WTC11 (cell line): Measurements from ENCODE around the gene PPP5C. TPM values are rescaled to one million over a fixed set of nuclear protein-coding genes. Genes with fewer than 3 reads are reported as not detected.

Experiments used
- ATAC-seq: fragments of 200-7000 bp; cut with Tn5 transposase; 2 replicates; pipeline ENCODE4 v1.10.0; 2021; ENCODE audit warnings: mild to moderate bottlenecking, moderate library complexity
- CTCF ChIA-PET: fragments of 300-600 bp; sonication (Branson Sonifier 250); formaldehyde crosslinking; loops from one replicate; lab custom pipeline; 2021; ENCODE audit warnings: antibody characterized with exemption; lab: Charles Lee
- POLR2A ChIA-PET: fragments of 350-600 bp; sonication (Branson Sonifier 250); formaldehyde crosslinking; loops from one replicate; lab custom pipeline; 2021; ENCODE audit warnings: antibody characterized with exemption; lab: Charles Lee
- DNase-seq: peaks from one replicate; pipeline ENCODE4 v3.0.0; 2021; ENCODE audit warnings: low spot score
- H3K27ac Mint-ChIP-seq: 2 replicates; pipeline ENCODE4 v1.8.0; 2021; ENCODE audit warnings: mixed read lengths
- H3K27me3 Mint-ChIP-seq: 2 replicates; pipeline ENCODE4 v1.8.0; 2021; ENCODE audit warnings: low read depth, mild to moderate bottlenecking, moderate library complexity, mixed read lengths
- H3K36me3 Mint-ChIP-seq: 2 replicates; pipeline ENCODE4 v1.8.0; 2021; ENCODE audit warnings: mixed read lengths
- H3K4me1 Mint-ChIP-seq: 2 replicates; pipeline ENCODE4 v1.8.0; 2022; ENCODE audit warnings: mixed read lengths
- H3K4me3 Mint-ChIP-seq: 2 replicates; pipeline ENCODE4 v1.8.0; 2021; ENCODE audit warnings: mild to moderate bottlenecking, moderate library complexity, mixed read lengths
- H3K9me3 Mint-ChIP-seq: 2 replicates; pipeline ENCODE4 v1.8.0; 2021; ENCODE audit warnings: mixed read lengths
- CREB1 ChIP-seq: sonication (generic); formaldehyde crosslinking; IDR thresholded peaks from 2 replicates; pipeline ENCODE4 v1.8.0; 2023; ENCODE audit warnings: mild to moderate bottlenecking, missing genetic modification reagents
- CREM ChIP-seq: sonication (generic); formaldehyde crosslinking; IDR thresholded peaks from 2 replicates; pipeline ENCODE4 v1.8.1; 2022; ENCODE audit warnings: mild to moderate bottlenecking, missing genetic modification reagents, moderate library complexity
- ELF4 ChIP-seq: sonication (generic); formaldehyde crosslinking; IDR thresholded peaks from 2 replicates; pipeline ENCODE4 v1.8.1; 2022; ENCODE audit warnings: low read depth, mild to moderate bottlenecking, moderate library complexity, missing genetic modification reagents
- EMX1 ChIP-seq: fragments of 250-450 bp; sonication (Bioruptor Pico); IDR thresholded peaks from 2 replicates; pipeline ENCODE4 v1.8.0; 2021; ENCODE audit warnings: mild to moderate bottlenecking
- FOXJ3 ChIP-seq: sonication (generic); formaldehyde crosslinking; IDR thresholded peaks from 2 replicates; pipeline ENCODE4 v1.9.0; 2021; ENCODE audit warnings: missing genetic modification reagents, mild to moderate bottlenecking, borderline replicate concordance
- FOXK1 ChIP-seq: sonication (generic); formaldehyde crosslinking; IDR thresholded peaks from 2 replicates; pipeline ENCODE4 v1.8.0; 2022; ENCODE audit warnings: mild to moderate bottlenecking, moderate library complexity, missing genetic modification reagents
- GRHL2 ChIP-seq: fragments of 250-450 bp; sonication (Bioruptor Pico); IDR thresholded peaks from 2 replicates; pipeline ENCODE4 v1.8.0; 2022; ENCODE audit warnings: mild to moderate bottlenecking, moderate library complexity; ENCODE audit not compliant: insufficient replicate concordance, severe bottlenecking
- NFYB ChIP-seq: sonication (generic); formaldehyde crosslinking; conservative IDR thresholded peaks from 2 replicates; pipeline ENCODE4 v1.8.0; 2022; ENCODE audit warnings: low read depth, missing genetic modification reagents
- RELA ChIP-seq: sonication (generic); formaldehyde crosslinking; IDR thresholded peaks from 2 replicates; pipeline ENCODE4 v1.8.1; 2022; ENCODE audit warnings: missing genetic modification reagents, mild to moderate bottlenecking, borderline replicate concordance
- SOX15 ChIP-seq: fragments of 250-450 bp; sonication (Bioruptor Pico); IDR thresholded peaks from 2 replicates; pipeline ENCODE4 v1.9.0; 2021; ENCODE audit warnings: mild to moderate bottlenecking
- TCF7 ChIP-seq: sonication (generic); formaldehyde crosslinking; IDR thresholded peaks from 2 replicates; pipeline ENCODE4 v1.8.0; 2022; ENCODE audit warnings: mild to moderate bottlenecking, low read depth, missing genetic modification reagents, moderate library complexity
- ZBTB21 ChIP-seq: sonication (generic); formaldehyde crosslinking; IDR thresholded peaks from 2 replicates; pipeline ENCODE4 v1.8.1; 2023; ENCODE audit warnings: mild to moderate bottlenecking, missing genetic modification reagents, borderline replicate concordance
- ZNF138 ChIP-seq: sonication (generic); formaldehyde crosslinking; conservative IDR thresholded peaks from 2 replicates; pipeline ENCODE4 v1.8.1; 2022; ENCODE audit warnings: mild to moderate bottlenecking, moderate library complexity, missing genetic modification reagents
- ZNF263 ChIP-seq: sonication (generic); formaldehyde crosslinking; IDR thresholded peaks from 2 replicates; pipeline ENCODE4 v1.8.1; 2022; ENCODE audit warnings: low read depth, mild to moderate bottlenecking, moderate library complexity, missing genetic modification reagents
- ZNF416 ChIP-seq: fragments of 250-450 bp; sonication (Bioruptor Pico); IDR thresholded peaks from 2 replicates; pipeline ENCODE4 v1.9.0; 2021; ENCODE audit warnings: mild to moderate bottlenecking, inconsistent platforms
- ZNF423 ChIP-seq: fragments of 250-450 bp; sonication (Bioruptor Pico); IDR thresholded peaks from 2 replicates; pipeline ENCODE4 v2.1.2; 2022; ENCODE audit warnings: mild to moderate bottlenecking, moderate library complexity
- total RNA-seq: library from RNA; stranded (reverse); gene quantifications from 3 replicates; pipeline ENCODE4 v1.2.3, GENCODE V29; 2021
- TF ChIP-seq, protein P1 (sequence below): sonication (generic); formaldehyde crosslinking; conservative IDR thresholded peaks from 2 replicates; pipeline ENCODE4 v1.8.1; 2022; ENCODE audit warnings: mild to moderate bottlenecking, missing genetic modification reagents
- TF ChIP-seq, protein P2 (sequence below): fragments of 250-450 bp; sonication (Bioruptor Pico); IDR thresholded peaks from 2 replicates; pipeline ENCODE4 v2.1.2; 2022; ENCODE audit warnings: mild to moderate bottlenecking, moderate library complexity
- TF ChIP-seq, protein P3 (sequence below): sonication (generic); formaldehyde crosslinking; IDR thresholded peaks from 2 replicates; pipeline ENCODE4 v1.8.0; 2023; ENCODE audit warnings: mild to moderate bottlenecking, missing genetic modification reagents
- TF ChIP-seq, protein P4 (sequence below): sonication (generic); formaldehyde crosslinking; IDR thresholded peaks from 2 replicates; pipeline ENCODE4 v1.8.1; 2022; ENCODE audit warnings: missing genetic modification reagents, borderline replicate concordance
- TF ChIP-seq, protein P5 (sequence below): sonication (generic); formaldehyde crosslinking; IDR thresholded peaks from 2 replicates; pipeline ENCODE4 v1.8.1; 2022; ENCODE audit warnings: mild to moderate bottlenecking, moderate library complexity, missing genetic modification reagents
- TF ChIP-seq, protein P6 (sequence below): sonication (generic); formaldehyde crosslinking; IDR thresholded peaks from 2 replicates; pipeline ENCODE4 v1.8.0; 2022; ENCODE audit warnings: missing genetic modification reagents

PPP5C gene
- total RNA-seq, 1 experiment from 2014 or later: 107 TPM

DNA sequence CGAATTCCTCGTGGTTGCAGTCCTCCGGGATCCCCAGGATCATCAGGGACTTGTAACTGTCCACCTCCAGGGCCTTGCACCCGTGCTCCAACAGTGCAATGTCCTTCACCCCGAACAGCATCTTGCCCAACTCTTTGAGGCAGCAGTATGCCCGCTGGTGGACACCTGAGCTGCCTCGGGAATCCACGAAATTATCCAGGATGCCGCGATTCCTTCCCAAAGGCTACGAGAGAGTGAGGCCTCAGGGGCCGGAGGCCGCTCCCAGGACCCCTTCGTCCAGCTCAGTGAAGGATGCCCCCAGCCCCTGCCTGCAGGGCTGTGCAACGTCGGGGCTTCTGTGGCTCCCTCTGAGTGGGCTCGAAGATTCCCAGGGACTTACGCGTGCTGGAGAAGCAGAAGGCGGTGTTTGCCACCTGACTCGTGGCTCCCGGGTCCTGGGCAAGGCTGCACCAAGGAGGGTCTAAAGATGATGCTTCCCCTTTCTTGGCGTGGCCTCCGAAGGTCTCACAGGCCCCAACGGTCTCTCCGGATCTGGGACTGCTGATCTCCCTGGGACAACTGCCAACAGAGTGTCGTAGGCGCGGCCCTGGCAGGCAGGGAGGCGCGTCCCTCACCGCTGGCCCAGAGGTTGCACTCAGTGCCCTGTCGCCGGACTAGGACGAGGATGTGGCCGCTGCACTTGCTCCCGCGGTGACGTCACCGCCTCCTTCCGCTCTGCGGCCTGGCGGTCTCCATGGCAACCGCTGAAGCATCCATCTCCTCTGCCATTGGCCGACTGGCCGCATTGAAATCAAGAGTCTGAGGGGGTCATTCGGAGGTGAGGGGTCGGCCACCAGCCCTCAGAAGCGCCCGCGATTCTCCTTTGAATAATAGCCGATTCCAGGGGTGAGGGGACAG is 81.6 kb downstream of the PPP5C start, which contains the start of gene PNMA8C:
Gene PNMA8C, minus strand, starts transcription at position 698 of the 897 bp plus-strand sequence. Its CDS starts 577 bp downstream, at position 121.
- Mint-ChIP-seq H3K36me3 (no peaks in the 10 kb centered on the region), H3K27ac (no peak within 1 kb of the TSS), H3K4me3 (peak within 1 kb of the TSS; percentile 87), H3K4me1 (peaks cover 32% of the 10 kb centered on the region), H3K9me3 (no peaks in the 10 kb centered on the region), H3K27me3 (peaks cover 52% of the 10 kb centered on the region)
- ChIA-PET CTCF (interaction anchor here (0.5 to 0.9 kb wide), 3 partner anchors 24 to 101 kb away, joined by 3 to 5 read pairs (median 3); no protein-coding TSS in a partner anchor), POLR2A (interaction anchor here (0.6 kb wide), 1 partner anchor 9 kb away, joined by 4 read pairs; no protein-coding TSS in a partner anchor)
- peak; percentile 93 for DNase-seq
- peak; percentile 72 for ATAC-seq
- TF ChIP-seq FOXK1 (no peak), ZNF263 (CRISPR knock-in tag) (no peak), SOX15 (no peak), NFYB (CRISPR knock-in tag) (no peak), ZNF416 (CRISPR knock-in tag) (no peak), ZBTB21 (CRISPR knock-in tag) (peak; percentile 95), ELF4 (CRISPR knock-in tag) (no peak), CREM (CRISPR knock-in tag) (peak; percentile 53; the same call in 1 of the 2 replicates), FOXJ3 (CRISPR knock-in tag) (no peak), ZNF423 (CRISPR knock-in tag) (no peak), ZNF138 (0 out of 2 replicates have a peak, but pooled peaks have one; percentile 63)
- TF ChIP-seq, protein P1, sequence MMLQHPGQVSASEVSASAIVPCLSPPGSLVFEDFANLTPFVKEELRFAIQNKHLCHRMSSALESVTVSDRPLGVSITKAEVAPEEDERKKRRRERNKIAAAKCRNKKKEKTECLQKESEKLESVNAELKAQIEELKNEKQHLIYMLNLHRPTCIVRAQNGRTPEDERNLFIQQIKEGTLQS: peak; percentile 72; the same call in 1 of the 2 replicates
- TF ChIP-seq, all 79 proteins: peak for 4

DNA sequence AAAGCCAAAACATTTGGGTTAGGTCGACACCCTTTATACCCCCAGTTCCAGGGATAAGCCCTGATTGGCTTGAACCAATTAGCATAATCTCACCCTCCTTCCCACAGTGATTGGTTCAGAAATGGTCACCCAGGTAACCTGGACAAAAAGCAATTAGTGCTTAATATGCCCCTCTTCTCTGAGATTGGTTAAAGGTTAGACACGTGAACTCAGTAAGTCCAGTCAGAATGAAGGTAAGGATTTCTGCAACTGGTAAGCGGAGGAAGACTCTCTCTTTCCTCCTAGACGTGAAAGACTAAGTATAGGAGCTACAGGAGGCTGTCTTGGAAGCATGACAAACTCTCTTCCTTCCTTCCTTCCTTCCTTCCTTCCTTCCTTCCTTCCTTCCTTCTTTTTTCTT is 83.1 kb downstream of the PPP5C start:
- H3K27ac Mint-ChIP-seq: no peak overlapping the region
- H3K36me3 Mint-ChIP-seq: no peaks in the 10 kb centered on the region
- ChIA-PET CTCF (interaction anchor here (0.6 to 2.8 kb wide), 2 partner anchors 24 to 83 kb away, joined by 3 to 25 read pairs; partner anchors contain the start of gene PPP5C), POLR2A (no interaction called here)
- H3K4me3 Mint-ChIP-seq: no peak overlapping the region
- no peaks in the 10 kb centered on the region for H3K9me3 Mint-ChIP-seq
- peaks cover 47% of the 10 kb centered on the region for H3K27me3 Mint-ChIP-seq
- DNase-seq: no peak
- no peak for ATAC-seq
- H3K4me1 Mint-ChIP-seq: peaks cover 32% of the 10 kb centered on the region
- TF ChIP-seq, protein P2, sequence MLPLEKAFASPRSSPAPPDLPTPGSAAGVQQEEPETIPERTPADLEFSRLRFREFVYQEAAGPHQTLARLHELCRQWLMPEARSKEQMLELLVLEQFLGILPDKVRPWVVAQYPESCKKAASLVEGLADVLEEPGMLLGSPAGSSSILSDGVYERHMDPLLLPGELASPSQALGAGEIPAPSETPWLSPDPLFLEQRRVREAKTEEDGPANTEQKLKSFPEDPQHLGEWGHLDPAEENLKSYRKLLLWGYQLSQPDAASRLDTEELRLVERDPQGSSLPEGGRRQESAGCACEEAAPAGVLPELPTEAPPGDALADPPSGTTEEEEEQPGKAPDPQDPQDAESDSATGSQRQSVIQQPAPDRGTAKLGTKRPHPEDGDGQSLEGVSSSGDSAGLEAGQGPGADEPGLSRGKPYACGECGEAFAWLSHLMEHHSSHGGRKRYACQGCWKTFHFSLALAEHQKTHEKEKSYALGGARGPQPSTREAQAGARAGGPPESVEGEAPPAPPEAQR: no peak
- TF ChIP-seq, protein P3, sequence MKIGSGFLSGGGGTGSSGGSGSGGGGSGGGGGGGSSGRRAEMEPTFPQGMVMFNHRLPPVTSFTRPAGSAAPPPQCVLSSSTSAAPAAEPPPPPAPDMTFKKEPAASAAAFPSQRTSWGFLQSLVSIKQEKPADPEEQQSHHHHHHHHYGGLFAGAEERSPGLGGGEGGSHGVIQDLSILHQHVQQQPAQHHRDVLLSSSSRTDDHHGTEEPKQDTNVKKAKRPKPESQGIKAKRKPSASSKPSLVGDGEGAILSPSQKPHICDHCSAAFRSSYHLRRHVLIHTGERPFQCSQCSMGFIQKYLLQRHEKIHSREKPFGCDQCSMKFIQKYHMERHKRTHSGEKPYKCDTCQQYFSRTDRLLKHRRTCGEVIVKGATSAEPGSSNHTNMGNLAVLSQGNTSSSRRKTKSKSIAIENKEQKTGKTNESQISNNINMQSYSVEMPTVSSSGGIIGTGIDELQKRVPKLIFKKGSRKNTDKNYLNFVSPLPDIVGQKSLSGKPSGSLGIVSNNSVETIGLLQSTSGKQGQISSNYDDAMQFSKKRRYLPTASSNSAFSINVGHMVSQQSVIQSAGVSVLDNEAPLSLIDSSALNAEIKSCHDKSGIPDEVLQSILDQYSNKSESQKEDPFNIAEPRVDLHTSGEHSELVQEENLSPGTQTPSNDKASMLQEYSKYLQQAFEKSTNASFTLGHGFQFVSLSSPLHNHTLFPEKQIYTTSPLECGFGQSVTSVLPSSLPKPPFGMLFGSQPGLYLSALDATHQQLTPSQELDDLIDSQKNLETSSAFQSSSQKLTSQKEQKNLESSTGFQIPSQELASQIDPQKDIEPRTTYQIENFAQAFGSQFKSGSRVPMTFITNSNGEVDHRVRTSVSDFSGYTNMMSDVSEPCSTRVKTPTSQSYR (CRISPR knock-in tag): no peak
- TF ChIP-seq FOXJ3 (CRISPR knock-in tag) (no peak), ZNF423 (CRISPR knock-in tag) (no peak), TCF7 (CRISPR knock-in tag) (no peak), RELA (no peak), CREB1 (CRISPR knock-in tag) (no peak), EMX1 (CRISPR knock-in tag) (no peak), GRHL2 (CRISPR knock-in tag) (no peak), SOX15 (no peak)
- TF ChIP-seq, protein P4, sequence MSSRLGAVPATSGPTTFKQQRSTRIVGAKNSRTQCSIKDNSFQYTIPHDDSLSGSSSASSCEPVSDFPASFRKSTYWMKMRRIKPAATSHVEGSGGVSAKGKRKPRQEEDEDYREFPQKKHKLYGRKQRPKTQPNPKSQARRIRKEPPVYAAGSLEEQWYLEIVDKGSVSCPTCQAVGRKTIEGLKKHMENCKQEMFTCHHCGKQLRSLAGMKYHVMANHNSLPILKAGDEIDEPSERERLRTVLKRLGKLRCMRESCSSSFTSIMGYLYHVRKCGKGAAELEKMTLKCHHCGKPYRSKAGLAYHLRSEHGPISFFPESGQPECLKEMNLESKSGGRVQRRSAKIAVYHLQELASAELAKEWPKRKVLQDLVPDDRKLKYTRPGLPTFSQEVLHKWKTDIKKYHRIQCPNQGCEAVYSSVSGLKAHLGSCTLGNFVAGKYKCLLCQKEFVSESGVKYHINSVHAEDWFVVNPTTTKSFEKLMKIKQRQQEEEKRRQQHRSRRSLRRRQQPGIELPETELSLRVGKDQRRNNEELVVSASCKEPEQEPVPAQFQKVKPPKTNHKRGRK (CRISPR knock-in tag): no peak
- TF ChIP-seq, protein P5, sequence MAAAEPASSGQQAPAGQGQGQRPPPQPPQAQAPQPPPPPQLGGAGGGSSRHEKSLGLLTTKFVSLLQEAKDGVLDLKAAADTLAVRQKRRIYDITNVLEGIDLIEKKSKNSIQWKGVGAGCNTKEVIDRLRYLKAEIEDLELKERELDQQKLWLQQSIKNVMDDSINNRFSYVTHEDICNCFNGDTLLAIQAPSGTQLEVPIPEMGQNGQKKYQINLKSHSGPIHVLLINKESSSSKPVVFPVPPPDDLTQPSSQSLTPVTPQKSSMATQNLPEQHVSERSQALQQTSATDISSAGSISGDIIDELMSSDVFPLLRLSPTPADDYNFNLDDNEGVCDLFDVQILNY (CRISPR knock-in tag): no peak
- TF ChIP-seq, protein P6, sequence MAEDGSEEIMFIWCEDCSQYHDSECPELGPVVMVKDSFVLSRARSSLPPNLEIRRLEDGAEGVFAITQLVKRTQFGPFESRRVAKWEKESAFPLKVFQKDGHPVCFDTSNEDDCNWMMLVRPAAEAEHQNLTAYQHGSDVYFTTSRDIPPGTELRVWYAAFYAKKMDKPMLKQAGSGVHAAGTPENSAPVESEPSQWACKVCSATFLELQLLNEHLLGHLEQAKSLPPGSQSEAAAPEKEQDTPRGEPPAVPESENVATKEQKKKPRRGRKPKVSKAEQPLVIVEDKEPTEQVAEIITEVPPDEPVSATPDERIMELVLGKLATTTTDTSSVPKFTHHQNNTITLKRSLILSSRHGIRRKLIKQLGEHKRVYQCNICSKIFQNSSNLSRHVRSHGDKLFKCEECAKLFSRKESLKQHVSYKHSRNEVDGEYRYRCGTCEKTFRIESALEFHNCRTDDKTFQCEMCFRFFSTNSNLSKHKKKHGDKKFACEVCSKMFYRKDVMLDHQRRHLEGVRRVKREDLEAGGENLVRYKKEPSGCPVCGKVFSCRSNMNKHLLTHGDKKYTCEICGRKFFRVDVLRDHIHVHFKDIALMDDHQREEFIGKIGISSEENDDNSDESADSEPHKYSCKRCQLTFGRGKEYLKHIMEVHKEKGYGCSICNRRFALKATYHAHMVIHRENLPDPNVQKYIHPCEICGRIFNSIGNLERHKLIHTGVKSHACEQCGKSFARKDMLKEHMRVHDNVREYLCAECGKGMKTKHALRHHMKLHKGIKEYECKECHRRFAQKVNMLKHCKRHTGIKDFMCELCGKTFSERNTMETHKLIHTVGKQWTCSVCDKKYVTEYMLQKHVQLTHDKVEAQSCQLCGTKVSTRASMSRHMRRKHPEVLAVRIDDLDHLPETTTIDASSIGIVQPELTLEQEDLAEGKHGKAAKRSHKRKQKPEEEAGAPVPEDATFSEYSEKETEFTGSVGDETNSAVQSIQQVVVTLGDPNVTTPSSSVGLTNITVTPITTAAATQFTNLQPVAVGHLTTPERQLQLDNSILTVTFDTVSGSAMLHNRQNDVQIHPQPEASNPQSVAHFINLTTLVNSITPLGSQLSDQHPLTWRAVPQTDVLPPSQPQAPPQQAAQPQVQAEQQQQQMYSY (CRISPR knock-in tag): no peak
